Stimulated activated naive CD8-positive, alpha-beta T cell treated with anti-CD3 and anti-CD28 coated beads, Interleukin-15, Interleukin-2, amounts not matched to agents 100 ng/mL and 50 ng/mL, for 24 hours (primary cell): ENCODE data around the gene CEACAM18.
"Not testable (repeated sequence)": the region's sequence is repeated elsewhere in the genome, so short reads cannot be mapped to it uniquely, and the experiment has no call there.

ENCODE experiments used
- H3K27ac Mint-ChIP-seq: one replicate; pipeline ENCODE4 v1.8.0; 2021; ENCODE audit warnings: mild to moderate bottlenecking, mixed read lengths
- H3K27me3 Mint-ChIP-seq: one replicate; pipeline ENCODE4 v1.8.0; 2021; ENCODE audit warnings: mixed read lengths
- H3K36me3 Mint-ChIP-seq: one replicate; pipeline ENCODE4 v1.8.0; 2021; ENCODE audit warnings: low read depth, mixed read lengths
- H3K4me1 Mint-ChIP-seq: one replicate; pipeline ENCODE4 v1.8.0; 2021; ENCODE audit warnings: low read depth, mixed read lengths
- H3K4me3 Mint-ChIP-seq: one replicate; pipeline ENCODE4 v1.8.0; 2021; ENCODE audit warnings: mild to moderate bottlenecking, mixed read lengths
- H3K9me3 Mint-ChIP-seq: one replicate; pipeline ENCODE4 v1.8.0; 2021; ENCODE audit warnings: mixed read lengths

The CEACAM18 gene

DNA sequence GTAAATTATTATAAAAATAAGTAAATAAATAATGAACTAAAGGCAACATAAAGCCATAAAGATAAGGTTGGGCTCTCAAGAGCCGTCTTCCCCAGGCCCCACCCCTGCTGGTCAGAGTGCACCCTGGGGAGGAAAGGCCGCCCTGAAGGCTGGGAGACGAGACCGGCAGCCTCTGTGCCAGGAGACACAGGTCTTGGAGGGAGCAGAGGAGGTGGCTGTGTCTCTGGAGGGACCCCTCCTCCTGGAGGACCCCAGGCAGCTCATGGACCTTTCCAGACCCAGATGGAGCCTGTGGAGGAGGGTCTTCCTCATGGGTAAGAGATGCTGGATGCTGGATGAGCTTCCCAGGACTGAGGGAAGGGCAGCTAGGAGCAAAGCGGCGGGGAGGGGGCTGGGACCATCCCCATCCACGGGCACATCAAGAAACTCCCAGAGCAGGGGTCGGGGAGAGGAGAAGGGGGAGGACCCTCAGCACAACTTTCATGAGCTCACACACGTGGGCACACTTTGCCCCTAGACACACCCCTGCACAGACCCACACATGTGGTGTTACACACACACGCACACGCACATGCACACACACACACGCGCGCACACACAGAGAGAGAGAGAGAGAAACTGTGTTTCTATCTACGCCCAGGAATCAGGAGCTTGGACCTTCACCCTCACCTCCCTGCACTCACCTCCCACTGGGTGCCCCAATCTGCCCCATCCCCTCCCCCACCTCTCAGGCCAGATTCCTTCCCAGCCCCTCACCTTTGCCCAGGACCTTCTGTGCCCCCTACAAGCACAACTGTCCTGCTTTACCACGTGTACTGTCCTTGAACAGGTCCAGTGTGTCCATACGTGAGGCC lies at the start of gene CEACAM18:
CEACAM18 (plus strand) TSS at position 159 of the 854 bp plus-strand sequence.
- H3K9me3 Mint-ChIP-seq: peaks cover 7% of the 10 kb centered on the region

DNA sequence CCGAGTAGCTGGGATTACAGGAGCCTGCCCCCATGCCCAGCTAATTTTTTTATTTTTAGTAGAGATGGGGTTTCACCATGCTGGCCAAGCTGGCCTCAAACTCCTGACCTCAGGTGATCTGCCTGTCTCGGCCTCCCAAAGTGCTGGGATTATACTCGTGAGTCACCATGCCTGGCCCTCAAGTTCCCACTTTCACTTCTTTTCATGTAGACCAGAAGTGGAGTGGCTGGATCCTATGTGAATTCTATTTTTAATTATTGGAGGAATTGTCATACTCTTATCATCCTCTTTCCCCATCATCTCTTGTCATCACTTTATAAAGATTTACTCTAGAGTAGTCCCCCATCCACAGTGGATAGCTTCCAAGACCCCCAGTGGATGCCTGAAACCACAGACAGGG lies 48.1 kb upstream of the CEACAM18 start:
- Mint-ChIP-seq H3K4me3 (no peak overlapping the region), H3K27me3 (peaks cover 4% of the 10 kb centered on the region), H3K4me1 (peaks cover 10% of the 10 kb centered on the region), H3K27ac (no peak overlapping the region), H3K9me3 (no peaks in the 10 kb centered on the region), H3K36me3 (no peaks in the 10 kb centered on the region)

More for the DNA sequence above, at the start of gene CEACAM18:
- H3K4me3 Mint-ChIP-seq: peak within 1 kb of the TSS; percentile 30
- no peaks in the 10 kb centered on the region for H3K36me3 Mint-ChIP-seq
- peak within 1 kb of the TSS; percentile 73 for H3K27ac Mint-ChIP-seq
- H3K4me1 Mint-ChIP-seq: peaks cover 32% of the 10 kb centered on the region
- peaks cover 23% of the 10 kb centered on the region for H3K27me3 Mint-ChIP-seq

DNA sequence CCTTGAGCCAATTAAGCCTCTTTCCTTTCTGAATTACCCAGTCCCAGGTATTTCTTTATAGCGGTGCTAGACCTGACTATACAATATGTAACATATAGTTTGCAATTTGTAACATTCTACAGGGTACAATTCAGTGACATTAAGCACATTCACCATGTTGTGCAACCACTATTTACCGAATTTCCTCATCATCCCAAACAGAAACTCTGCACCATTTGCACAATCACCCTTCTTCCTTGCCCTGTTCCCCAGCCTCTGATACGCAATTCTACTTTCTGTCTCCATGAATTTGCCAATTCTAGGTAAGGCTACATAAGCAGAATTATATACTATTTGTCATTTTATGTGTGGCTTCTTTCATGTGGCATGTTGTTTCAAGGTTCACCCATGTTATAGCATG lies 47.2 kb upstream of the CEACAM18 start:
- Mint-ChIP-seq H3K4me1 (peaks cover 8% of the 10 kb centered on the region), H3K27ac (no peak overlapping the region), H3K27me3 (peaks cover 4% of the 10 kb centered on the region), H3K36me3 (no peaks in the 10 kb centered on the region), H3K9me3 (no peaks in the 10 kb centered on the region), H3K4me3 (no peak overlapping the region)

DNA sequence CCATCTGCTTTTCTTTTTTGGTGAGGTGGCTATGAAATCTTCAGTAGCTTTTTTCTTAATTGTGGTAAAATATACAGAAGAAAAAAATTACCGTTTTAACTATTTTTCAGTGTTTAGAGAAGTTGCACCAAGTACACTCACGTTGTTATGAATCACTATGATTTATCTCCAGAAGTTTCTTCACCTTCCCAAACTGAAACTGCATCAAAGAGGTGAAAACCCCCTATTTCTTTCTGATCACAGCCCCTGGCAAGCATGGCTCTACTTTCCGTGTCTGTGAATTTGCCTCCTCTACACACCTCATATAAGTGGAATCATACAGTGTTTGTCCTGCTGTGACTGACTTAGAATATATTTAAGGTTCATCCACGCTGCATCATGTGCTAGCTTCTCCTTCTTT lies 45.3 kb upstream of the CEACAM18 start:
- Mint-ChIP-seq H3K4me1 (peaks cover 5% of the 10 kb centered on the region), H3K36me3 (no peaks in the 10 kb centered on the region), H3K9me3 (no peaks in the 10 kb centered on the region), H3K27me3 (peaks cover 4% of the 10 kb centered on the region), H3K27ac (no peak overlapping the region), H3K4me3 (no peak overlapping the region)

DNA sequence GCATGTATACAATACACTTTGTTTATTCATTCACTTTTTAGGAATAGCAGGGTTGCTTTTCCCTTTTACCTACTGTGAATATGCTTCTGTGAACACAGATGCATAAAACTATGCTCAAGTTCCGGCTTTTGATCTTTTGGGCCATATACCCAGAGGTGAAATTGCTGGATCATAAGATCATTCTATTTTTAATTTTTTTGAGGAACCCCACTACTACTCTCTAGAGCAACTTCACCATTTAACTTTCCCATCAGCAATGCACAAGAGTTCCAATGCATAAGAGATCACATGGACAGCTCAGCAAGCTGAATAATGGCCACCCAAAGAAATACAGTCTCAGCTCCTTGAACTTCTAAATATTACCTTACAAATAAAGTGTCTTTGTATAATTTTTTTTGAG lies 43.9 kb upstream of the CEACAM18 start:
- Mint-ChIP-seq H3K4me1 (peaks cover 19% of the 10 kb centered on the region), H3K27me3 (peaks cover 3% of the 10 kb centered on the region), H3K36me3 (no peaks in the 10 kb centered on the region), H3K27ac (no peak overlapping the region), H3K9me3 (no peaks in the 10 kb centered on the region), H3K4me3 (no peak overlapping the region)

DNA sequence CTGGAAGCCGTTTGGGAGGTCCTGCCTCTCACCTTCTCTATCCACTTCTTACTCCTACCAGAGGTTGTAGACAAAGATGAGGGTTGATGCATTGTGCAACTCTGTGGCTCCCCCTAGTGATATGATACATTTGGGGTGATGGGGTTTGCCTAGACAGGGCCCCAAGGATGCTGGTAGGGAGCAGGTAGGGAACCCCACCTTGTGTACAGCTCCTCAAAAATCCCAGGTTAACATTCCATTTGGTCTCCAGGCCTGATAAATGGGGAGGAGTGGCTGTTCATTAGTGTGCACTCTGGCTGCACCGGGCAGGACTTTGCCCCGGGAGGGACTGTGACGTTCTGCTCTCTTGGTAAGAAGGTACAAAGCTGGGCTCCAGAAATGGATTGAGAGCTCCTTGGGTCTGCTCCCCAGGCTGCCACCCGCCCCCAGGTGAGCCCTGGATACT lies 39.3 kb upstream of the CEACAM18 start:
- no peaks in the 10 kb centered on the region for H3K36me3 Mint-ChIP-seq
- H3K4me1 Mint-ChIP-seq: peaks cover 61% of the 10 kb centered on the region
- H3K4me3 Mint-ChIP-seq: no peak overlapping the region
- H3K27me3 Mint-ChIP-seq: peaks cover 3% of the 10 kb centered on the region
- H3K27ac Mint-ChIP-seq: peak overlapping the region; percentile 100
- peaks cover 3% of the 10 kb centered on the region for H3K9me3 Mint-ChIP-seq

DNA sequence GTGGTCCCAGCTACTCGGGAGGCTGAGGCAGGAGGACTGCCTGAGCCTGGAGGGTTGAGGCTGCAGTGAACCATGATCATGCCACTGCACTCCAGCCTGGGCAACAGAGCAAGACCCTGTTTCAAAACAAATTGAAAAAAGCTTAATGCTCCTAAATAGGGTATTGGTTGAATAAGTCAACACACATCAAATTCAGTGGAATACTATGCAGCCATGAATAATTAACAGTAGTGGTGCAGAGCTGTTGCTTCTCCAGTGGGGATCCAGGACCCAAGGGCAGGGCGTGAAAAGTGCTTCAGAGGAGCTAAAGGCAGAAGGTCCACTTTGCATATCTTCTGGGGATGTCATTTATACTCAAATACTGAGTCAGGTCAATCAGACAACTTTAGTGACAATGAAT lies 38.3 kb upstream of the CEACAM18 start:
- peaks cover 3% of the 10 kb centered on the region for H3K9me3 Mint-ChIP-seq
- H3K27ac Mint-ChIP-seq: peak overlapping the region; percentile 100
- H3K27me3 Mint-ChIP-seq: peaks cover 3% of the 10 kb centered on the region
- peaks cover 61% of the 10 kb centered on the region for H3K4me1 Mint-ChIP-seq
- no peaks in the 10 kb centered on the region for H3K36me3 Mint-ChIP-seq
- H3K4me3 Mint-ChIP-seq: peak overlapping the region; percentile 80

DNA sequence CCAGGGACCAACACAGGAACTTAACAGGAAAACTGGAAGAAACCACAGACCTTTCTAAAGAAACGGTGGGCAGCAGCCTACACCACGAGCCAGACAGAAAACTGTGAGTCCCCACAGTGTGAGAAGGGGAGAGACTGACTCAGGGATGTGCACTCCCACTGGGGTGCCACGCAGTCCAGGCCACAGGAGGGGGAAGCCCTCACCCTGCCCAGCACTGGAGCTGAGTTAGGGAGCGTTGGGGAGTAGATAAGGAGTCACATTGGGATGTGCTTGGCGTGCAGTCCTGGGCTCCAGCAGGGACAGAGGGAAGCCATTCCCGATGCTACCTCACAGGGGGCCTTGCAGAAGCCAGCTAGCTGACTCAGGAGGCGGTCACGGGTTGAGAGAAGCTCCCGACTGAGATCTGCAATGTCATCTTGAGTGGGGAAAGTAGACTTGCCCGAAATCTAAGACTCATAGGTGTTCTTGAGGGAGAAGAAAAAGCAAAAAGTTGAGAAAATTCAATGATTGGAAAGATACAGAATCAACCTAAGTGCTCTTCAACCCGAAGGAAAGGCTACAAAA lies 37.4 kb upstream of the CEACAM18 start:
- peak overlapping the region; percentile 80 for H3K4me3 Mint-ChIP-seq
- peaks cover 68% of the 10 kb centered on the region for H3K4me1 Mint-ChIP-seq
- H3K27me3 Mint-ChIP-seq: peaks cover 3% of the 10 kb centered on the region
- H3K9me3 Mint-ChIP-seq: peaks cover 3% of the 10 kb centered on the region
- peak overlapping the region; percentile 100 for H3K27ac Mint-ChIP-seq
- no peaks in the 10 kb centered on the region for H3K36me3 Mint-ChIP-seq

DNA sequence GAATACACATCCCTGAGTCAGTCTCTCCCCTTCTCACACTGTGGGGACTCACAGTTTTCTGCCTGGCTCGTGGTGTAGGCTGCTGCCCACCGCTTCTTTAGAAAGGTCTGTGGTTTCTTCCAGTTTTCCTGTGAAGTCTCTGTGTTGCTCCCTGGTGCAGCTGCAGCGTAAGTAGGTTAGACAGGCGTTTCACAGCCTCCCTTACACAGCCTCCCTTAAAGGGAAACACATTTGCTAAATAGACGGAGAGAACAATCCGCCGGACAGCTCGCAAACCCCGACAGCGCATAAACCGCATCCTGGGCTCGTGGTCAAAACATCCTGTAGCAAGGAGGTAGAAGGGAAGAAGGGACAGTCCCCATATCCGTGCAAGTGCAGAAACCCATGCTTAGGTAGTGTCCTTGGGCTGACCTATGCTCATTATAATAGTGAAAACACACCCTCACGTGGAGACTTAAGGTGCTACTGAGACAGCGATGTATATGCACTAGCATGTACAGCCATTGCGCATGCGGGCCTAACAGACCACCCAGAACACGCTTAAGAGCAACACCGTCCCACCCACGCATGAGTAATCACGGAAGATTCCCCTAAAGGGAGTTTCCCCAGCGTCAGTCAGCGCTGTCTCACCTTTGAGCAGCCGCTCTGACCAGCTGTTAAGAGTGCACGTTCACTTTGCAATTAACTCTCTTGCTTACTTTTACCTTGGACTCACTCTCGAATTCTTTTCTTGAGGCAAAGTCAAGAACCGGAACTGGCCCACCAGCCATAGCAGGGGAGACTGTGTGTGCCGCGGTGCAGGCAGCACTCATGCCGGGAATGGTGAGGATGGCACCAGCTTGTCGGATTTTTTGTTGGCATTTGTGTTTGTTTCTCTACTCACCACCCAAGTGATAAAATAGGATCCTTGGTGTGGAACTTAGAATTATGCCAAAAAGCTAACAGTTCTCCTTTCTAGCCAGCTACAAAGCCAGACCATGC lies 36.6 kb upstream of the CEACAM18 start:
- peaks cover 73% of the 10 kb centered on the region for H3K4me1 Mint-ChIP-seq
- H3K27ac Mint-ChIP-seq: peak overlapping the region; percentile 100
- H3K27me3 Mint-ChIP-seq: peaks cover 3% of the 10 kb centered on the region
- H3K4me3 Mint-ChIP-seq: peak overlapping the region; percentile 80
- H3K36me3 Mint-ChIP-seq: peaks cover 4% of the 10 kb centered on the region
- peaks cover 3% of the 10 kb centered on the region for H3K9me3 Mint-ChIP-seq

DNA sequence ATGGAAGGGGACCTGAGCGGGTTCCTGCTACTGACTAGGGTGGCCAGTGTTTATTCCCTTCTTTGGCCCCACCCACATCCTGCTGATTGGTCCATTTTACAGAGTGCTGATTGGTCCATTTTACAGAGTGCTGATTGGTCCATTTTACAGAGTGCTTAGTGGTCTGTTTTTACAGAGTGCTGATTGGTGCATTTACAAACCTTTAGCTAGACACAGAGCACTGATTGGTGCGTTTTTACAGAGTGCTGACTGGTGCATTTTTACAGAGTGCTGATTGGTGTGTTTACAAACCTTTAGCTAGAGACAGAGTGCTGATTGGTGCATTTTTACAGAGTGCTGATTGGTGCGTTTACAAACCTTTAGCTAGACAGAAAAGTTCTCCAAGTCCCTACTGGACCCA lies 30.8 kb upstream of the CEACAM18 start:
- H3K4me3 Mint-ChIP-seq: not testable (repeated sequence)
- H3K4me1 Mint-ChIP-seq: peaks cover 68% of the 10 kb centered on the region
- peak overlapping the region; percentile 86 for H3K27ac Mint-ChIP-seq

DNA sequence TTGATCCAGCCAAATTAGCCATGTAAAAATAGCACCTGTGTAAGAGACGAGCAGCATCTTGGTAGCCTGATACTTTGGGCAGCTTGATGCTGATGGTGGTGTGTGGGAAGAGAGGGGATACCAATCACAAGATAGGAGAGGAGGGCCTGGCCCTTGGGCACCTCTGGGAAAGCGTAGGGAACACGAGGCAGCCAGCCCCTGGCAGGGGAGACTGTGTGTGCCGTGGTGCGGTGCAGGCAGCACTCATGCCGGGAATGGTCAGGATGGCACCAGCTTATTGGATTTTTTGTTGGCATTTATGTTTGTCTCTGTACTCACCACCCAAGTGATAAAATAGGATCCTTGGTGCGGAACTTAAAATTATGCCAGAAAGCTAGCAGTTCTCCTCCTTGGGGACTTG lies 30.3 kb upstream of the CEACAM18 start:
- no peaks in the 10 kb centered on the region for H3K27me3 Mint-ChIP-seq
- H3K9me3 Mint-ChIP-seq: peaks cover 14% of the 10 kb centered on the region
- H3K4me1 Mint-ChIP-seq: peaks cover 63% of the 10 kb centered on the region
- peak overlapping the region; percentile 86 for H3K27ac Mint-ChIP-seq
- peak overlapping the region; percentile 57 for H3K4me3 Mint-ChIP-seq
- peaks cover 19% of the 10 kb centered on the region for H3K36me3 Mint-ChIP-seq

More for the DNA sequence above, 30.8 kb upstream of the CEACAM18 start:
- not testable (repeated sequence) for H3K27me3 Mint-ChIP-seq
- H3K9me3 Mint-ChIP-seq: peaks cover 15% of the 10 kb centered on the region
- peaks cover 19% of the 10 kb centered on the region for H3K36me3 Mint-ChIP-seq

DNA sequence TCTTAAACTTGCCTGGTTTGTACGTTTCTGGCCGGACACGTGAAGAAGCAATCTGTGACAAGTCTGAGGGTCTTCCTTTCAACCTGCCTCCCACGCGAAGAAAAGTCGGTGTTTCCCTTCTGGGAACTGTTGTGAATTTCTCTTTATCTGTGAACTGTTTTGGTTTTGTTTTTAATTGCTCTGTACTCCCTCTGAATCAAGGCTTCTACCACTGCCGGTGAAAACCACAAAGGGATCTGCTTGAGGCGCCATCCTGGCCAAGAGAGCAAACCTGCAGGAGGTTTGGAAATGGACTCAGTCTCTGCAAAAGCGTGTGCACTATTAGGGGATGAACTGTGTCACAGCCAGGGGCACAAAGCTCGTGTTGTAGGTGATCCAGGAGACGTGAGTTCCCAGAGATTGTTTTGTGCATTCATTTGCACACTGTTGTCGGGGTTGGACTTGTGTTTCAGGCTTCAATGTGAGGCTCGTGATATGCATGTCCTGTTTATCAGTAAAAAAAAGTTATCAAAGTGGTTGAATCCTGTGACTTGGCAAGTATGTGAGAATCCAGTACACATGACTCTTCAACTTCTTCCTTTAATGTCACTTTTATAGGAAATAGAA lies 29.8 kb upstream of the CEACAM18 start:
- Mint-ChIP-seq H3K36me3 (peaks cover 19% of the 10 kb centered on the region), H3K9me3 (peaks cover 12% of the 10 kb centered on the region), H3K27me3 (no peaks in the 10 kb centered on the region), H3K27ac (peak overlapping the region; percentile 86), H3K4me3 (peak overlapping the region; percentile 57), H3K4me1 (peaks cover 58% of the 10 kb centered on the region)

DNA sequence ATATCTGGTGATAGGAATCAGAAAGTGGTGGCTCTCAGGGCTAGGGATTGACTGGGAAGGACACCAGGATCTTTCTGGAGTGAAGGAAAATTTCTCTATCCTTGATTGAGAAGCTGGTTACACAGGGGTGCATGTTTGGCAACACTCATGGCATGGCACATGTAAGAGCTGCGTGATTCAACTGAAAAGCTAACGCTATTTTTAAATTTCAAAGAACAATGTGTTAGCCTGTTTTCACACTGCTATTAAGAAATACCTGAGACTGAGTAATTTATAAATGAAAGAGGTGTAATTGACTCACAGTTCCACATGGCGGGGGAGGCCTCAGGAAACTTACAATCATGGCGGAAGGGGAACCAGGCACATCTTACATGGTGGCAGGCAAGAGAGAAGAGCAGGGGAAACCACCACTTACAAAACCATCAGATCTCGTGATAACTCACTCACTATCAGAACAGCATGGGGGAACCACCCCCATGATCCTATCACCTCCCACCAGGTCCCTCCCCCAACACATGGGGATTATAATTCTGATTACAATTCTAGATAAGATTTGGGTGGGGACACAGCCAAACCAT lies 27.5 kb upstream of the CEACAM18 start:
- Mint-ChIP-seq H3K36me3 (peaks cover 19% of the 10 kb centered on the region), H3K4me3 (no peak overlapping the region), H3K9me3 (peaks cover 12% of the 10 kb centered on the region), H3K27ac (peak overlapping the region; percentile 50), H3K27me3 (no peaks in the 10 kb centered on the region), H3K4me1 (peaks cover 46% of the 10 kb centered on the region)
